HG02870 (cell line): ENCODE data around the gene FOXL2.
"Not testable (repeated sequence)": the region's sequence is repeated elsewhere in the genome, so short reads cannot be mapped to it uniquely, and the experiment has no call there.

Experiments
- ATAC-seq: cut with Tn5 transposase; IDR thresholded peaks from one replicate; pipeline ENCODE4 v1.9.1; 2021; ENCODE audit warnings: mild to moderate bottlenecking, moderate library complexity; ENCODE audit not compliant: unreplicated experiment

FOXL2 gene

GRCh38 chr3:138933981-138934691 lies 12.8 kb downstream of the FOXL2 start:
- ATAC-seq, result no peak

- ATAC-seq, result no peak
Measured at GRCh38 chr3:138933068-138933668, 13.8 kb downstream of the FOXL2 start.

GRCh38 chr3:138928727-138929372 lies 18.1 kb downstream of the FOXL2 start:
- no peak for ATAC-seq

DNA sequence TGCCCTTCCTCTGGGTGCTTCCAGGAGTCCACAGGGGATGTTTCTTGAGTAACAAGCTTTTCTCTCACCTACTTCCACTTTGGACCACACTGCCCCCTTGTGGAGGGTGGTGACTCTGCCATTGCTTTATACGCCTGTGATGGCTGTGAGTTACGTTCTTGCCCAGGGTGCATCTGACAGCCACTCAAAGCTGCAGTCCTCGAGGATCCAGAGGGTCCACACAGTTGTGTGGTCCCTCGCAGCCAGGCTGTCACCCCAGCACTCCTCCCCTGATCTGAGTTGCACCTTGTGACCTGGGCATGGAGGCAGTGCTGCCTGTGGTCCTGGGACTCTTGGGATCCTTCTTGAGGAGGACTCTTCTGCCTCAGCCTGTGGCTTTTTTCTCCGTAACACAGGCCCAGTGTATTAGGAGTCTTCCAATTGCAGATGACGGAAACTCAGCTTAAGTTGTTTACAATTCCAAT lies 23.4 kb downstream of the FOXL2 start:
- ATAC-seq, result peak; percentile 65

- not testable (repeated sequence) for ATAC-seq
Measured at GRCh38 chr3:138922400-138922799, 24.5 kb downstream of the FOXL2 start.

DNA sequence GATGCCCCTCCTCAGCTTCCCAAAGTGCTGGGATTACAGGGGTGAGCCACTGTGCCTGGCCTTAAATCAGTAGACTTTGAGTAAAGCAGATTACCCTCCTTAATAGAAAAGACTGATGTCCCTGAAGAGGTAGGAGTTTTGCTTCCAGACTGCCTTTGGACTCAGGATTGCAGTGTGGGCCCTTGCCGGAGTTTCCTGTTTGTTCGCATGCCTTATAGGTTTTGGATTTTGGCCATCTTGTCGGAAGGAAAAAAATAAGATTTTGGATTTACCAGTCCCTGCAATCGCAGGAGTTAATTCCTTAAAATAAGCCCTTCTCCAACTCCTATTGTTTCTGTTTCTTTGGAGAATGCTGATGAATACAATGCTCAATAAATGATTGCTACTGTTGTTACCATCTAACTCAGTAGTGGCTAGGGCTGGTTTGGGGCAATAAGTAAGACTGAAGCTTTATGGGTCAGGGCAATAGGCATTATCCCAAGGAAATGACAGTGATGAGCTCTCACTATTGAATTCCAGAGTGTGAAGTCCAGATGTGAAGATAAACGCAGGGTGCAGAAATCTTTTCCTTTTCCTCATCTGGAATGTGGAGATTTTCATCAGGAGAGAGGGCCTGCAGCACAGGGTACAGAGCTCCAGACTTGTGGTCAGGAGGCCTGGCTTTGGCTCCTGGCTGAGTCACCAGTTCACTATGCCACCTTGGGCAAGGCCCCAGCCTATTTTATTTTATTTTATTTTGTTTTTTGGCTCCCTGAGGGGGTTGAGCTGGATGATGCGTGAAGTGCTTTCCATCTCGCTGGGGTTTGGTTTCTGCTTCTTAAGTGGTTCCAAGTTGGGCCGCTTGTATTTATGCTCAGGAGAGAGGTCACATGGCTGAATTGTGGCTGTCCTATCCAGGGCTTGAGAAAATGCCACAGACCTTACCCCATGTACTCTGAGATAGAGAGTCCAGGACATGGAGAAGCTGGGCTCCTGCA lies 25.3 kb downstream of the FOXL2 start:
- no peak for ATAC-seq

- ATAC-seq, result no peak
Measured at GRCh38 chr3:138919325-138919724, 27.6 kb downstream of the FOXL2 start.

GRCh38 chr3:138916824-138917223 lies 30.1 kb downstream of the FOXL2 start:
- no peak for ATAC-seq

DNA sequence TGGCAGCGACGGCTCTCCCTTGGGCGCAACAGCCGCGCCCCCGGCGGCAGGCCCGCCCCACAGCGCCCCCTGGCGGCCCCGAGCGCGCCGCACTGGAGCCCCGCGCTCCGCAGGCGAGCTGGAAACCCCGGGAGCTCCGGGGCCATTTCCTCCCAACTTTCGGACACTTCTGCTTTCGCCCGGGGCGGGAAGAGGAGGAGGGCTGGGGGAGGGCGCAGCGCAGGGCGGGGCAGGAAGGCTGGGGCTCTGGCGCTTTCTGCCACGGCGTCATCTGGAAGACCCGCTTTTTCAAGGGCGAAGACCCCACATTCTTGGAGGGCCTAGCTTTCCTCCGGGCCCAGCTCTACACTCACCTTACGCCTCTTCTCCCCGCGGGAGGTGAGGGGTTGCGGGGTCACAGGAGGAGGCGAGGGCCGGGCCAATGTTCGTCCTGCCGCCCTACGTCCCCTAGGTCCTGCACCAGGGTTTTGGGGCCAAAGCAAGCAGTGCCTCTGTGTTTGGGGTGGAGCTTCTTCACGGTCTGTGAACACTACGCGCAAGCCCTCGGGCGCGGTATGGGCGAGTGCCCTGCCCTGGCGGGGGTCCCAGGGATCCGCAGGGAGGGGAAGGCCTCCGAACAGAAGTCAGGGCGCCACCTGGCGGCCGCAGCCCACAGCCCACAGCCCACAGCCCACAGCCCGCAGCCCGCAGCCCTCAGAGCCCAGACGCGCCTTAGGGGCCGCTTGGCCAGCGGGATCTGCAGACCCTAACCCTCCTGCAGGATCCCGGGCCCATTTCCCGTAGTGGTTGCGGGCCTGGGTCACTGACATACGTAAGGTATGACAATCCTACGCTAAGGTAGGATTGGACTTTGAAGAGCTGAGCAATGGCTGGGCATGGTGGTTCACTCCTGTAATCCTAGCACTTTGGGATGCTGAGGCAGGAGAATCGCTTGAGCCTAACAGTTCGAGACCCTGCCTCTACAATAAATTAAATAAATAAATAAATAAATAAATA lies 31.1 kb downstream of the FOXL2 start:
- ATAC-seq, result peak; percentile 74

- ATAC-seq, result peak; percentile 29
Measured at GRCh38 chr3:138914870-138915502, 32.0 kb downstream of the FOXL2 start.

- ATAC-seq, result no peak
Measured at GRCh38 chr3:138913766-138914165, 33.2 kb downstream of the FOXL2 start.

- ATAC-seq, result no peak
Measured at GRCh38 chr3:138912237-138912636, 34.7 kb downstream of the FOXL2 start.

GRCh38 chr3:138911621-138912020 lies 35.3 kb downstream of the FOXL2 start:
- no peak for ATAC-seq

DNA sequence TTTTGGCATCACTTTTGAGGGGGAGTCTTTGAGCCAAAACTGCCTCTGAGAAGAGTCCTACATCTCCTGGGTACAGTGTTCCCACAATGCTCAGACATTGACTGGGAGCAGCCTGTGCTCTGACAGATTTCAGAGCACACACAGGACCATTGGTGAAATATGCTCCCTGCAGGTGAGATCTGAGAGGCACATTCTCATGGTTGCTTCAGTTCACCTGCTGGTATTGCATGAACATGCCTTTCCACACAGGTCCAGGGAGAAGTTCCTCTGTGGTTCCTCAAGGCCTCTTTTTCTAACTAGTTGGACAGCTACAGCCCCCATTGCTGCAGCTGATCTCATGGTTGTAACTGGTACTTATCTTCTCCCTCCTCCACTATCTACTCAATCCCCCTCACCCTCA lies 37.0 kb downstream of the FOXL2 start:
- no peak for ATAC-seq

- no peak for ATAC-seq
Measured at GRCh38 chr3:138908846-138909245, 38.1 kb downstream of the FOXL2 start.

- ATAC-seq, result no peak
Measured at GRCh38 chr3:138907539-138907938, 39.4 kb downstream of the FOXL2 start.

DNA sequence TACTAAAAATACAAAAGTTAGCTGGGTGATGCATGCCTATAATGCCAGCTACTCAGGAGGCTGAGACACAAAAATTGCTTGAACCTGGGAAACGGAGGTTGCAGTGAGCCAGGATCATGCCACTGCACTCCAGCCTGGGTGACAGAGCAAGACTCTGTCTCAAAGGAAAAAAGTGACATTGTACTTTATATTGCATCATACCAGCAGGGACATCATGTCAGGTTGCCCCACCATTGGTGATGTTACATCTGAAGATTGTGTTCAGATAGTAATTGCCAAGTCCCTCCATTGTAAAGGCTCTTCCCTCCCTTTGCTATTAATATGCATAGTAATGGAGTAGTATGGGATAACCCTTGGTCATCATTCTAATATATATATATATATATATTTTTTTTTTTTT lies 44.8 kb downstream of the FOXL2 start:
- ATAC-seq, result no peak

DNA sequence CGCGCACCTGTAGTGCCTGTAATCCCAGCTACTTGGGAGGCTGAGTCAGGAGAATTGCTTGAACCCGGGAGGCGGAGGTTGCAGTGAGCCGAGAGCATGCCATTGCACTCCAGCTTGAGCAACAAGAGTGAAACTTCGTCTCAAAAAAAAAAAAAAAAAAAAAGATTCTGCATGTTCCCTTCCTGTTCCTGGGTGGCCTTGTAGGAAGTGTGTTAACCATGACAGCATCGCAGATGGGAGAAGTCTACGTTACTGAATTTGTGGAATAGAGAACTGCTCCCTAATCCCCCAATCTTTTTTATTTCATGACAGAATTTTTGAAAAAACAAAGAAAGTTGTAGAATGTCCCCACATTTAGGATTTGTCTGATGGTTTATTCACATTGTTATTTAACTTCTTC lies 45.4 kb downstream of the FOXL2 start:
- no peak for ATAC-seq

- ATAC-seq, result no peak
Measured at GRCh38 chr3:138899351-138899991, 47.5 kb downstream of the FOXL2 start.
